ENCODE results near the gene CA9. TPM values are rescaled to one million over a fixed set of nuclear protein-coding genes. Genes with fewer than 3 reads are reported as not detected.

The CA9 gene
- total RNA-seq, 1 donor from 2014 or later, result not detected

DNA sequence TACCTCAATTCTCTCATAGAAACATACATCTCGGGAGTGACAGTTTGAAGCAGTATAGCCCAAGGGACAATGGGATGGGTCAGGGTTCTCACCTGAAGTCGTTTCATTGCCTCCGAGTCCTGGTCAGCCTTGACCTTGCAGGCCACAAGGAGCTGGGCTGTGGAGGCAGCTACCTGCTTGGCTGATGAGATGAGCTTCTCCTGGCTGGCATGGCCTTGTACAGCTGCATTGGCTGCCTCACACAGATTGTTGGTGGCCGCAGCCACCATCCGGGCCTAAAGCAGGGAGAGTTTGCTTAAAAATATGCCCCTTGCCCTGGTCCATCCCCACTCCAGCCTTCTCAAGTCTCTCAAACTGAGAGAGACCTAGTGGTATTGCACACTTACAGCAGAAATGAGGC lies 24.5 kb downstream of the CA9 start:
- Mint-ChIP-seq H3K27me3 (ENCODE audit: unreplicated experiment) (no peaks in the 10 kb centered on the region), H3K4me1 (ENCODE audit: unreplicated experiment) (peaks cover 2% of the 10 kb centered on the region), H3K9me3 (ENCODE audit: unreplicated experiment) (no peaks in the 10 kb centered on the region), H3K36me3 (ENCODE audit: unreplicated experiment) (peaks cover 20% of the 10 kb centered on the region), H3K4me3 (ENCODE audit: unreplicated experiment) (no peak overlapping the region), H3K27ac (ENCODE audit: unreplicated experiment) (no peak overlapping the region)
- no peak for DNase-seq (ENCODE audit: extremely low spot score, unreplicated experiment)
- TF ChIP-seq, protein P1, sequence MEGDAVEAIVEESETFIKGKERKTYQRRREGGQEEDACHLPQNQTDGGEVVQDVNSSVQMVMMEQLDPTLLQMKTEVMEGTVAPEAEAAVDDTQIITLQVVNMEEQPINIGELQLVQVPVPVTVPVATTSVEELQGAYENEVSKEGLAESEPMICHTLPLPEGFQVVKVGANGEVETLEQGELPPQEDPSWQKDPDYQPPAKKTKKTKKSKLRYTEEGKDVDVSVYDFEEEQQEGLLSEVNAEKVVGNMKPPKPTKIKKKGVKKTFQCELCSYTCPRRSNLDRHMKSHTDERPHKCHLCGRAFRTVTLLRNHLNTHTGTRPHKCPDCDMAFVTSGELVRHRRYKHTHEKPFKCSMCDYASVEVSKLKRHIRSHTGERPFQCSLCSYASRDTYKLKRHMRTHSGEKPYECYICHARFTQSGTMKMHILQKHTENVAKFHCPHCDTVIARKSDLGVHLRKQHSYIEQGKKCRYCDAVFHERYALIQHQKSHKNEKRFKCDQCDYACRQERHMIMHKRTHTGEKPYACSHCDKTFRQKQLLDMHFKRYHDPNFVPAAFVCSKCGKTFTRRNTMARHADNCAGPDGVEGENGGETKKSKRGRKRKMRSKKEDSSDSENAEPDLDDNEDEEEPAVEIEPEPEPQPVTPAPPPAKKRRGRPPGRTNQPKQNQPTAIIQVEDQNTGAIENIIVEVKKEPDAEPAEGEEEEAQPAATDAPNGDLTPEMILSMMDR (IDR thresholded peaks at IDR 0.05), result no peak

DNA sequence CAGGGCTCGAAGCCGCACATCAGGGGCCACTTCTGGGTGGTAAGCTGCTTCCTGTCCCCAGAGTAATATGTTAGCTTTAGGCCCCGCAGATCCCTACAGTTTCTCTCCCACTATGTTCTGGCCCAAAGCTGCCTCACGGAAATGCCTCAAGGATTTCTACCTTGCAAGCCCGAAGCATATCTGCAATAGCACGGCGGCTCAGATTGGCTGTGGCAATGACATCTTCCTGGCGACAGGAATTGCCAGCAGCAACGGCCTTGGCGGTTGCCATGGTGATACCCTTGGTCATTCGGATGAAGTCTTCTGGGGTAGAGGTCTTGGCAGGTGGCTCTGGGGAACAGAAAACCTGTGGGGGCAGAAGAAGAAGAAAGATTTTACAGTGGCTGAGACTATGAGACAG lies 26.3 kb downstream of the CA9 start:
- peaks cover 36% of the 10 kb centered on the region for H3K36me3 Mint-ChIP-seq (ENCODE audit: unreplicated experiment)
- no peaks in the 10 kb centered on the region for H3K27me3 Mint-ChIP-seq (ENCODE audit: unreplicated experiment)
- TF ChIP-seq, protein P1 (IDR thresholded peaks at IDR 0.05), result no peak
- H3K9me3 Mint-ChIP-seq (ENCODE audit: unreplicated experiment), result no peaks in the 10 kb centered on the region
- no peak for DNase-seq (ENCODE audit: extremely low spot score, unreplicated experiment)
- no peak overlapping the region for H3K27ac Mint-ChIP-seq (ENCODE audit: unreplicated experiment)
- peaks cover 2% of the 10 kb centered on the region for H3K4me1 Mint-ChIP-seq (ENCODE audit: unreplicated experiment)
- H3K4me3 Mint-ChIP-seq (ENCODE audit: unreplicated experiment), result no peak overlapping the region

DNA sequence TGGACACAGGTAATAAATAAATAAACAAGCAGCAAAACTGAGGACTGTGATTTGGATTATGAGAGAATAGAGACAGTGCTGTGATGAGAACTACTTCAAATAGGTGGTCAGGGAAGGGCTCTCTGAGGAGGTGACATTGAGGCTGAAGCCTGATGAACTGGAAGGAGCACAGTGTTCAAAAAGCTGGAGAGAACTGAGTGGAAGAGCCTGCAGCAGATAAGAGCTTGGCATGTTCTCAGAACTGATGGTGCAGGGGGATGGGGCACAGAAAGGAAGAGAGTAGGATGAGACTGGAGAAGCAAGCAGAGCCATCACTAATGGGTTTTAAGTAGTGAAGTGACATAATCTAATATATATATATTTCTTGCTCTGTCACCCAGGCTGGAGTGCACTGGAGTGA lies 27.2 kb downstream of the CA9 start:
- TF ChIP-seq, protein P1 (IDR thresholded peaks at IDR 0.05), result no peak
- Mint-ChIP-seq H3K27ac (ENCODE audit: unreplicated experiment) (no peak overlapping the region), H3K4me1 (ENCODE audit: unreplicated experiment) (peaks cover 2% of the 10 kb centered on the region), H3K27me3 (ENCODE audit: unreplicated experiment) (no peaks in the 10 kb centered on the region), H3K36me3 (ENCODE audit: unreplicated experiment) (peaks cover 36% of the 10 kb centered on the region), H3K4me3 (ENCODE audit: unreplicated experiment) (no peak overlapping the region), H3K9me3 (ENCODE audit: unreplicated experiment) (no peaks in the 10 kb centered on the region)
- DNase-seq (ENCODE audit: extremely low spot score, unreplicated experiment), result no peak

DNA sequence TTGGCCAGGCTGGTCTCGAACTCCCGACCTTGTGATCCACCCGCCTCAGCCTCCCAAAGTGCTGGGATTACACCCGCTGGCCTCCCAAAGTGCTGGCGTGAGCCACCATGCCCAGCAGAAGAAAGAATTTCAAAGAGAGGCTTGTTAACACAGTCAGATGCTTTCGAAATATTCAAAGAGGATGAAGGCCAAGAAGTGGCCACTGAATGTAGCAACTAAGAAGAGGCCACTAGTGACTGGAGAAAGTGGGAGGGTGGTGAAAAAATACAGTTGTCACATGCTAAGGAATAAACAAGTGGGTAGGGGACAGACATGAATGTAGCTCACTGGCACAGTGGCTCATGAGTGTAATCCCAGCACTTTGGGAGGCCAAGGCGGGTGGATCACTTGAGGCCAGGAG lies 29.0 kb downstream of the CA9 start:
- Mint-ChIP-seq H3K27me3 (ENCODE audit: unreplicated experiment) (no peaks in the 10 kb centered on the region), H3K36me3 (ENCODE audit: unreplicated experiment) (peaks cover 40% of the 10 kb centered on the region), H3K4me3 (ENCODE audit: unreplicated experiment) (no peak overlapping the region), H3K27ac (ENCODE audit: unreplicated experiment) (no peak overlapping the region), H3K9me3 (ENCODE audit: unreplicated experiment) (no peaks in the 10 kb centered on the region), H3K4me1 (ENCODE audit: unreplicated experiment) (no peaks in the 10 kb centered on the region)
- TF ChIP-seq, protein P1 (IDR thresholded peaks at IDR 0.05), result no peak
- DNase-seq (ENCODE audit: extremely low spot score, unreplicated experiment), result no peak

DNA sequence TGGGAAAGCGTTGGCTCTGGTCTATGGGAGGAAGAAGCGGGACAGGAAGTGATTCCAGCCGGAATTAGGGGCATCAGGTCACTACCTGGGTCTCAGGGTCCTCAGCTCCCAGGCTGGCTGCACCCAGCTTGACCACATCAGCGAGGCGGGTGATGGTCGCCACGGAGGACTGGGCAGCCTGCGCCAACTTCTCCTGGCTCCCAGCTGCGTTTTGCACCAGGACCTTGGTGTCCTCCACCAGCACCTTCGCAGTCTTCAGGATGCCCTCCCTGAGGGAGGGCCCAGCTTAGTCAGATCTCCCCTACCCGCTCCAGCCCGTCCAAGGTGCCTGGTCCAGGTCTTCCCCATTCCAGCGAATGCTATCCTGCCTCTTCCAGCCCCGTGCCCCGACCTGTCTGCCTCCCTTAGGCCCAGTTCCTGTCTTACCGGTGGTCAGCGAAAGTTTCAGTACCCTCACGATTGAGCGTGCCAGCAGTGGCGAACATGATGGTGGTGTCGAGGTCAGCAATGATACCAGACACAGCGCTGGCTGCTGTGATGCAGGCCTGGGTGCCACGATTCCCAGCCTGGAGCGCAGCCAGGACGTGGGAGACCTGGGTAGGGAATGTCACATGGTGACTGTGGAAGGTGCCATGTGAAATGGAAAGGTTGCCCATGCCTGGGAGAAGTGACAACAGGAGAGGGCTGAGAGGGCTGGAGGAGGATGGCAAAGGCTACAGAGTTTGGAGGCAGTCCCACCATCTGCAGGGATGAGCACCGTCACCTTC lies 30.4 kb downstream of the CA9 start:
- Mint-ChIP-seq H3K9me3 (ENCODE audit: unreplicated experiment) (no peaks in the 10 kb centered on the region), H3K27me3 (ENCODE audit: unreplicated experiment) (no peaks in the 10 kb centered on the region), H3K4me1 (ENCODE audit: unreplicated experiment) (no peaks in the 10 kb centered on the region), H3K4me3 (ENCODE audit: unreplicated experiment) (no peak overlapping the region), H3K27ac (ENCODE audit: unreplicated experiment) (no peak overlapping the region), H3K36me3 (ENCODE audit: unreplicated experiment) (peaks cover 51% of the 10 kb centered on the region)
- TF ChIP-seq, protein P1 (IDR thresholded peaks at IDR 0.05), result no peak
- no peak for DNase-seq (ENCODE audit: extremely low spot score, unreplicated experiment)

Data from osteocyte (in vitro differentiated cells).